Measurements from ENCODE around the gene RIMS1.

Gene RIMS1

DNA sequence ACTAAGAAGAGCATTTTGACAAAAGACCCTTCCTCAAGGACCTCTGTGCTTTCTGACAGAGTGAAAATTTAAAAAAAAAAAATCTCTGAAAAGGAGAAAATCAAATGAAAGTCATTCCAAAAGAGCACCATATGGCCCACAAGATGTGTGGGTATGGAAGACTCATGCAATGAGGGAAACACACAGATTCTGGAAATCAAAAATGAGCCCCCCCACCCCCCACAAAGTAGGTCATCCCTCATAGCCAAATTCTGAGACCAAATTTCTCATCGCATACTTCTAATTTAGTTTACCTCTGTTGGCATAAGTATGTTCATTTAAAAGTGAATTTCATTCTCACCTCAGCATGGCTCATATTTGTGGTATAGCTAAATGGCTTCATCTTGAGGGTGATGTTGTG is 554.3 kb downstream of the RIMS1 start:
- DNase-seq (no peak), ATAC-seq (replicated peaks) (no peak)
- peaks cover 0 to 27% of the 10 kb centered on the region in 2 donors for H3K27me3 Mint-ChIP-seq
- no peak overlapping the region for H3K4me3 Mint-ChIP-seq
- H3K4me1 Mint-ChIP-seq (ENCODE audit: low read depth in 2 of 2), result no peaks in the 10 kb centered on the region
- H3K36me3 Mint-ChIP-seq (ENCODE audit: insufficient read depth), result no peaks in the 10 kb centered on the region
- no peak overlapping the region for H3K27ac Mint-ChIP-seq
- no peaks in the 10 kb centered on the region for H3K9me3 Mint-ChIP-seq

DNA sequence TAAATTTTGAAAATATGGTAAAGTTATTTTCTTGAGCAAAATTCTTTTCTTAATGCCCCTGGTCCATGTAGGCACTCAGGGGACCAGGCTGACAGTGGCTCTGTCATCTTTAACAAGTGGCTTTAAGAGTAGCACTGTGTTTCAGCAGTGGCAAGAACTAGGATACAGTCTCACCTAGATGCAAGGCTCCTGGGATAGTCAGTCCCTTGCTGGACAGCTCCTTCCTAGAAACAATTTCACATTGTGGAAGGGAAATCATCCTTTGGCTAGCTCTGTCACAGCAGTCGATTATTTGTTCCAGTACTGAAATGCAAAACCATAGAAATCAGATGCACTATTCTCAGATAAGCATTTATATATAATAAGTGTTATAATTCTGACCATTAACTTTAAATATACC is 560.1 kb downstream of the RIMS1 start:
- Mint-ChIP-seq H3K9me3 (no peaks in the 10 kb centered on the region), H3K27me3 (peaks cover 0 to 18% of the 10 kb centered on the region in 2 donors), H3K27ac (no peak overlapping the region), H3K36me3 (ENCODE audit: insufficient read depth) (no peaks in the 10 kb centered on the region), H3K4me3 (no peak overlapping the region), H3K4me1 (ENCODE audit: low read depth in 2 of 2) (no peaks in the 10 kb centered on the region)
- DNase-seq (no peak), ATAC-seq (replicated peaks) (no peak)

Data from effector memory CD8-positive, alpha-beta T cell (primary cell).